HepG2 (cell line): Measurements from ENCODE around the gene MBNL3. TPM values are rescaled to one million over a fixed set of nuclear protein-coding genes. Genes with fewer than 3 reads are reported as not detected.

Experiments
- KDM6A ChIP-seq: IDR thresholded peaks from 2 replicates; pipeline ENCODE4 v1.6.1; 2016; ENCODE audit warnings: low read depth
- MLX ChIP-seq: IDR thresholded peaks from 2 replicates; pipeline ENCODE4 v1.6.1; 2016
- NCOA5 ChIP-seq: sonication (generic); formaldehyde crosslinking; IDR thresholded peaks from 2 replicates; pipeline ENCODE4 v1.4.0; 2020; ENCODE audit warnings: missing genetic modification reagents
- NR2F2 ChIP-seq: IDR thresholded peaks from 2 replicates; pipeline ENCODE4 v1.6.1; 2012; ENCODE audit warnings: low read depth, inconsistent platforms, borderline replicate concordance
- PHF8 ChIP-seq: sonication (generic); formaldehyde crosslinking; IDR thresholded peaks from 2 replicates; pipeline ENCODE4 v1.5.0; 2020; ENCODE audit warnings: missing genetic modification reagents
- SMAD3 ChIP-seq: sonication (generic); formaldehyde crosslinking; IDR thresholded peaks from 2 replicates; pipeline ENCODE4 v1.4.0; 2020; ENCODE audit warnings: missing genetic modification reagents
- SRSF1 ChIP-seq: fragments of 200-400 bp; formaldehyde crosslinking; optimal IDR thresholded peaks from 2 replicates; pipeline ENCODE3; 2017; ENCODE audit warnings: mild to moderate bottlenecking, low read depth, low read length, moderate library complexity
- ZNF280D ChIP-seq: sonication (generic); formaldehyde crosslinking; IDR thresholded peaks from 2 replicates; pipeline ENCODE4 v1.5.1; 2020; ENCODE audit warnings: mild to moderate bottlenecking, missing genetic modification reagents
- ZNF296 ChIP-seq: sonication (generic); formaldehyde crosslinking; conservative IDR thresholded peaks from 2 replicates; pipeline ENCODE4 v1.5.0; 2020; ENCODE audit warnings: mild to moderate bottlenecking, missing genetic modification reagents
- ZNF318 ChIP-seq: sonication (generic); formaldehyde crosslinking; IDR thresholded peaks from 2 replicates; pipeline ENCODE4 v1.4.0; 2020; ENCODE audit warnings: mild to moderate bottlenecking, missing genetic modification reagents
- ZNF367 ChIP-seq: sonication (generic); formaldehyde crosslinking; IDR thresholded peaks from 2 replicates; pipeline ENCODE4 v1.4.0; 2020; ENCODE audit warnings: missing genetic modification reagents, borderline replicate concordance
- ZNF709 ChIP-seq: sonication (generic); formaldehyde crosslinking; IDR thresholded peaks from 2 replicates; pipeline ENCODE4 v1.5.0; 2020; ENCODE audit warnings: mild to moderate bottlenecking, missing genetic modification reagents
- ZNF710 ChIP-seq: sonication (generic); formaldehyde crosslinking; IDR thresholded peaks from 2 replicates; pipeline ENCODE4 v1.5.0; 2020; ENCODE audit warnings: mild to moderate bottlenecking, missing genetic modification reagents, borderline replicate concordance
- ZNF784 ChIP-seq: sonication (generic); formaldehyde crosslinking; IDR thresholded peaks from 2 replicates; pipeline ENCODE4 v1.5.1; 2020; ENCODE audit warnings: missing genetic modification reagents, mild to moderate bottlenecking, borderline replicate concordance
- polyA plus RNA-seq, 8 experiments: library from polyadenylated mRNA; depleted of rRNA in 3 of 8; stranded (reverse) in 7 of 8; unstranded in 1 of 8; fragments of >200 nt; fragmentation: Illumina TruSeq in 4 of 8; extraction: Trizol in 4 of 8; gene quantifications; 2 replicates each; pipeline versions ENCODE4 v1.2.1 to v1.2.3, GENCODE V29; 2011 to 2016; ENCODE audit warnings: low read depth in 4 of 8, missing spikeins in 1 of 8, mixed read lengths in 1 of 8; ENCODE audit not compliant: insufficient read depth in 1 of 8
- total RNA-seq, 5 experiments: library from RNA; depleted of rRNA; stranded (reverse); fragments of >200 nt; fragmentation: Illumina TruSeq; extraction: Trizol; gene quantifications; 2 replicates each; pipeline ENCODE4 v1.2.3, GENCODE V29; 2016; ENCODE audit warnings: low read depth in 1 of 5

Gene MBNL3
- total and polyA plus RNA-seq, 2 of the 13 experiments (the other 11 are each of a cell fraction or from before 2014, with no cell fraction given): 155 to 257 TPM

- 0 out of 2 replicates have a peak, but pooled peaks have one; percentile 68 for TF ChIP-seq ZNF280D (CRISPR knock-in tag)
- TF ChIP-seq ZNF367: no peak
- TF ChIP-seq ZNF709 (CRISPR knock-in tag): no peak
- no peak for TF ChIP-seq SMAD3 (CRISPR knock-in tag)
- no peak for TF ChIP-seq NCOA5 (CRISPR knock-in tag)
- no peak for TF ChIP-seq NR2F2
- TF ChIP-seq KDM6A (CRISPR knock-in tag): peak; percentile 18; the same call in 1 of the 2 replicates
- no peak for TF ChIP-seq ZNF318 (CRISPR knock-in tag)
- no peak for TF ChIP-seq SRSF1
- no peak for TF ChIP-seq ZNF784 (CRISPR knock-in tag)
- no peak for TF ChIP-seq PHF8 (CRISPR knock-in tag)
- no peak for TF ChIP-seq MLX (CRISPR knock-in tag)
- peak; percentile 86; the same call in 1 of the 2 replicates for TF ChIP-seq ZNF710
- TF ChIP-seq ZNF296: no peak
Measured at GRCh38 chrX:132369617-132370326, 119.1 kb downstream of the MBNL3 start (continued).
